Tibial nerve (tissue), 4 donors: ENCODE data around the gene CDKN3. TPM values are rescaled to one million over a fixed set of nuclear protein-coding genes. Genes with fewer than 3 reads are reported as not detected.
"Not testable (repeated sequence)": the region's sequence is repeated elsewhere in the genome, so short reads cannot be mapped to it uniquely, and the experiment has no call there.

ENCODE experiments used
- DNase-seq, 2 donors: peaks; one replicate each; pipeline ENCODE4 v3.0.0-alpha.2; 2019; ENCODE audit warnings: low spot score in 2 of 2
- H3K27ac ChIP-seq, 4 donors: fragments of 200-600 bp; sonication (generic) in 3 of 4; one replicate each; pipeline ENCODE4 v1.5.1; 2017 to 2019; ENCODE audit warnings: mild to moderate bottlenecking in 1 of 4
- H3K27me3 ChIP-seq, 2 donors: fragments of 200-600 bp; sonication (generic) in 1 of 2; one replicate each; pipeline versions ENCODE4 v1.5.1 to v1.6.0; 2017 to 2019
- H3K36me3 ChIP-seq, 3 donors: fragments of 200-600 bp; sonication (generic); one replicate each; pipeline ENCODE4 v1.5.1; 2018 to 2019
- H3K4me1 ChIP-seq, 4 donors: fragments of 200-600 bp; sonication (generic) in 3 of 4; one replicate each; pipeline ENCODE4 v1.5.1; 2017 to 2019
- H3K4me3 ChIP-seq, 4 donors: fragments of 200-600 bp; sonication (generic) in 3 of 4; one replicate each; pipeline ENCODE4 v1.5.1; 2017 to 2019; ENCODE audit warnings: mild to moderate bottlenecking in 1 of 4, moderate library complexity in 1 of 4
- H3K9me3 ChIP-seq, 4 donors: fragments of 200-600 bp; sonication (generic) in 3 of 4; one replicate each; pipeline ENCODE4 v1.5.1; 2017 to 2019
- CTCF ChIP-seq, 5 experiments: fragments of 200-600 bp in 3 of 5; fragments of 450-650 bp in 2 of 5; sonication (generic) in 3 of 5; IDR thresholded peaks; one replicate each; pipeline ENCODE4 v1.5.1; 2016 to 2019; ENCODE audit warnings: antibody characterized with exemption in 5 of 5, mild to moderate bottlenecking in 3 of 5, moderate library complexity in 2 of 5
- EP300 ChIP-seq, 2 donors: sonication (generic); formaldehyde crosslinking; IDR thresholded peaks; one replicate each; pipeline ENCODE4 v1.6.1; 2017; ENCODE audit warnings: antibody characterized with exemption in 2 of 2, mild to moderate bottlenecking in 1 of 2
- POLR2A ChIP-seq, 2 donors: fragments of 450-650 bp; IDR thresholded peaks; one replicate each; pipeline ENCODE4 v1.6.1; 2017; ENCODE audit warnings: antibody characterized with exemption in 2 of 2, mild to moderate bottlenecking in 2 of 2, moderate library complexity in 2 of 2
- WGBS, 2 donors: methylation state at CpG; one replicate each; pipeline ENCODE4 v1.1.5; 2018; 5-methylcytosine and 5-hydroxymethylcytosine counted together
- total RNA-seq, 4 donors: library from RNA; depleted of rRNA; stranded (reverse); fragments of >200 nt; gene quantifications; one replicate each; pipeline ENCODE4 v1.1.0, GENCODE V29; 2016

The CDKN3 gene
- total RNA-seq, 4 donors from 2014 or later: 3.6 to 4.6 TPM; not detected in 2

GRCh38 chr14:54392131-54392859 lies 4.5 kb upstream of the CDKN3 start:
- no peaks in the 10 kb centered on the region for H3K9me3 ChIP-seq
- no peak overlapping the region for H3K27ac ChIP-seq
- H3K27me3 ChIP-seq: no peaks in the 10 kb centered on the region
- H3K36me3 ChIP-seq: no peaks in the 10 kb centered on the region
- no peak overlapping the region for H3K4me3 ChIP-seq
- WGBS, 2 donors: 80 to 81% methylated on average over 13 to 14 of the region's 14 CpGs
- TF ChIP-seq CTCF (IDR thresholded peaks at IDR 0.05): no peak
- no peak for TF ChIP-seq POLR2A (IDR thresholded peaks at IDR 0.05)
- no peak for TF ChIP-seq EP300 (IDR thresholded peaks at IDR 0.05)
- H3K4me1 ChIP-seq: peaks cover 0 to 7% (median 0%) of the 10 kb centered on the region in 4 donors
- DNase-seq: no peak

GRCh38 chr14:54392986-54393884 lies 3.6 kb upstream of the CDKN3 start:
- peaks cover 0 to 14% (median 0%) of the 10 kb centered on the region in 4 donors for H3K4me1 ChIP-seq
- not testable (repeated sequence) for H3K27ac ChIP-seq, DNase-seq, H3K9me3 ChIP-seq, H3K4me3 ChIP-seq, H3K36me3 ChIP-seq, H3K27me3 ChIP-seq
- 95% methylated on average over 20 to 54 of the region's 68 CpGs for WGBS, 2 donors

- Histone ChIP-seq H3K4me1 (peaks cover 0 to 14% (median 0%) of the 10 kb centered on the region in 4 donors), H3K9me3 (no peaks in the 10 kb centered on the region), H3K4me3 (no peak overlapping the region), H3K27ac (no peak overlapping the region), H3K36me3 (no peaks in the 10 kb centered on the region), H3K27me3 (no peaks in the 10 kb centered on the region)
- DNase-seq: no peak
- 97% methylated on average over 27 of the region's 27 CpGs for WGBS, 2 donors
- TF ChIP-seq CTCF (IDR thresholded peaks at IDR 0.05): no peak
- no peak for TF ChIP-seq POLR2A (IDR thresholded peaks at IDR 0.05)
- TF ChIP-seq EP300 (IDR thresholded peaks at IDR 0.05): no peak
These were observed 2.2 kb upstream of the CDKN3 start for GRCh38 chr14:54394596-54394995.

- Histone ChIP-seq H3K9me3 (no peaks in the 10 kb centered on the region), H3K36me3 (no peaks in the 10 kb centered on the region), H3K27me3 (no peaks in the 10 kb centered on the region), H3K4me1 (peaks cover 0 to 14% (median 0%) of the 10 kb centered on the region in 4 donors), H3K27ac (no peak overlapping the region), H3K4me3 (no peak overlapping the region)
- DNase-seq: no peak
- no peak for TF ChIP-seq CTCF (IDR thresholded peaks at IDR 0.05)
- TF ChIP-seq POLR2A (IDR thresholded peaks at IDR 0.05): no peak
- TF ChIP-seq EP300 (IDR thresholded peaks at IDR 0.05): no peak
- WGBS, 2 donors: 70 to 83% methylated on average over 4 of the region's 4 CpGs
These were observed 1.5 kb upstream of the CDKN3 start for GRCh38 chr14:54395284-54395683.

- DNase-seq: no peak
- no peaks in the 10 kb centered on the region for H3K36me3 ChIP-seq
- 94 to 97% methylated on average over 2 of the region's 2 CpGs for WGBS, 2 donors
- H3K27me3 ChIP-seq: no peaks in the 10 kb centered on the region
- H3K9me3 ChIP-seq: no peaks in the 10 kb centered on the region
- H3K4me1 ChIP-seq: peaks cover 0 to 14% (median 0%) of the 10 kb centered on the region in 4 donors
- no peak overlapping the region for H3K27ac ChIP-seq
- H3K4me3 ChIP-seq: no peak overlapping the region
- TF ChIP-seq EP300 (IDR thresholded peaks at IDR 0.05) (no peak), POLR2A (IDR thresholded peaks at IDR 0.05) (no peak), CTCF (IDR thresholded peaks at IDR 0.05) (no peak)
These were observed 1.1 kb upstream of the CDKN3 start for GRCh38 chr14:54395716-54396115.
